Neural crest cell (in vitro differentiated cells): ENCODE data around the gene STOM. TPM values are rescaled to one million over a fixed set of nuclear protein-coding genes. Genes with fewer than 3 reads are reported as not detected.

Source experiments
- DNase-seq: peaks from one replicate; pipeline ENCODE4 v3.0.0; 2021; ENCODE audit warnings: low read depth, mixed read lengths, low spot score
- H3K27ac Mint-ChIP-seq: one replicate; pipeline ENCODE4 v1.8.0; 2021; ENCODE audit warnings: mild to moderate bottlenecking, mixed read lengths; ENCODE audit not compliant: unreplicated experiment
- H3K27me3 Mint-ChIP-seq: 2 replicates; pipeline ENCODE4 v1.8.0; 2021; ENCODE audit warnings: low read depth, mild to moderate bottlenecking, mixed read lengths
- H3K36me3 Mint-ChIP-seq: 2 replicates; pipeline ENCODE4 v1.8.0; 2021; ENCODE audit warnings: low read depth, mild to moderate bottlenecking, mixed read lengths
- H3K4me1 Mint-ChIP-seq: 2 replicates; pipeline ENCODE4 v1.8.0; 2021; ENCODE audit warnings: mixed read lengths
- H3K4me3 Mint-ChIP-seq: one replicate; pipeline ENCODE4 v1.8.0; 2021; ENCODE audit warnings: mild to moderate bottlenecking, mixed read lengths
- H3K9me3 Mint-ChIP-seq: 2 replicates; pipeline ENCODE4 v1.8.0; 2021; ENCODE audit warnings: mixed read lengths
- total RNA-seq: library from RNA; stranded (reverse); gene quantifications from 2 replicates; pipeline ENCODE4 v1.2.1, GENCODE V29; 2021
- TF ChIP-seq, protein P1 (sequence below): fragments of 200-600 bp; sonication (generic); conservative IDR thresholded peaks from 2 replicates; pipeline ENCODE4 v1.5.0; 2021; ENCODE audit warnings: antibody characterized with exemption, mild to moderate bottlenecking

STOM gene
- total RNA-seq, 1 donor from 2014 or later = 8.9 TPM

- no peak for DNase-seq
- Mint-ChIP-seq H3K4me1 (peaks cover 8% of the 10 kb centered on the region), H3K9me3 (no peaks in the 10 kb centered on the region), H3K27me3 (no peaks in the 10 kb centered on the region), H3K4me3 (no peak overlapping the region), H3K27ac (no peak overlapping the region), H3K36me3 (no peaks in the 10 kb centered on the region)
- TF ChIP-seq, protein P1, sequence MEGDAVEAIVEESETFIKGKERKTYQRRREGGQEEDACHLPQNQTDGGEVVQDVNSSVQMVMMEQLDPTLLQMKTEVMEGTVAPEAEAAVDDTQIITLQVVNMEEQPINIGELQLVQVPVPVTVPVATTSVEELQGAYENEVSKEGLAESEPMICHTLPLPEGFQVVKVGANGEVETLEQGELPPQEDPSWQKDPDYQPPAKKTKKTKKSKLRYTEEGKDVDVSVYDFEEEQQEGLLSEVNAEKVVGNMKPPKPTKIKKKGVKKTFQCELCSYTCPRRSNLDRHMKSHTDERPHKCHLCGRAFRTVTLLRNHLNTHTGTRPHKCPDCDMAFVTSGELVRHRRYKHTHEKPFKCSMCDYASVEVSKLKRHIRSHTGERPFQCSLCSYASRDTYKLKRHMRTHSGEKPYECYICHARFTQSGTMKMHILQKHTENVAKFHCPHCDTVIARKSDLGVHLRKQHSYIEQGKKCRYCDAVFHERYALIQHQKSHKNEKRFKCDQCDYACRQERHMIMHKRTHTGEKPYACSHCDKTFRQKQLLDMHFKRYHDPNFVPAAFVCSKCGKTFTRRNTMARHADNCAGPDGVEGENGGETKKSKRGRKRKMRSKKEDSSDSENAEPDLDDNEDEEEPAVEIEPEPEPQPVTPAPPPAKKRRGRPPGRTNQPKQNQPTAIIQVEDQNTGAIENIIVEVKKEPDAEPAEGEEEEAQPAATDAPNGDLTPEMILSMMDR = no peak
These were observed 19.0 kb downstream of the STOM start for GRCh38 chr9:121350993-121351561.

DNA sequence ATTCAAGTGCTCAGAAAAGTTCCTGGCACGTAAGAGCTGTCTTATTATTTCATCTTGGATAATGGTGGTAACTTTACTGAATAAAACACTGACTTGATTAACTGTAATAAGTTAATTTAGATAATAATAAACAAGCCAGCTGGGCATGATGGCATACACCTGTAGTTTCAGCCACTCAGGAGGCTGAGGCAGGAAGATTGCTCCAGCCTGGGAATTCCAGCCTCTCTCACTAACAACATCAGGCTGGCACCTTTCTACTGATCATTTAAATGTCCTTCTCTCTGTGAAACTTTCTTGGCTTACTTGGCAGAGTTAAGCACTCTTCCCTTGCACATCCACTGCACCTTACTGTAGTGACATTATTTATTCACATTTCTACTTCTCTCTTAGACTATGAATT is 20.0 kb downstream of the STOM start:
- no peak overlapping the region for H3K4me3 Mint-ChIP-seq
- no peaks in the 10 kb centered on the region for H3K36me3 Mint-ChIP-seq
- no peak for DNase-seq
- H3K9me3 Mint-ChIP-seq = no peaks in the 10 kb centered on the region
- no peaks in the 10 kb centered on the region for H3K27me3 Mint-ChIP-seq
- TF ChIP-seq, protein P1 = no peak
- no peak overlapping the region for H3K27ac Mint-ChIP-seq
- H3K4me1 Mint-ChIP-seq = peaks cover 8% of the 10 kb centered on the region

GRCh38 chr9:121349009-121349408 is 21.0 kb downstream of the STOM start:
- TF ChIP-seq, protein P1 = no peak
- Mint-ChIP-seq H3K27me3 (no peaks in the 10 kb centered on the region), H3K36me3 (no peaks in the 10 kb centered on the region), H3K4me3 (no peak overlapping the region), H3K9me3 (no peaks in the 10 kb centered on the region), H3K27ac (no peak overlapping the region), H3K4me1 (peaks cover 7% of the 10 kb centered on the region)
- DNase-seq = no peak

- no peak for DNase-seq
- Mint-ChIP-seq H3K9me3 (no peaks in the 10 kb centered on the region), H3K27me3 (no peaks in the 10 kb centered on the region), H3K36me3 (no peaks in the 10 kb centered on the region), H3K4me3 (no peak overlapping the region), H3K27ac (no peak overlapping the region), H3K4me1 (no peaks in the 10 kb centered on the region)
- TF ChIP-seq, protein P1 = no peak
These were observed 21.8 kb downstream of the STOM start for GRCh38 chr9:121348221-121348620.

DNA sequence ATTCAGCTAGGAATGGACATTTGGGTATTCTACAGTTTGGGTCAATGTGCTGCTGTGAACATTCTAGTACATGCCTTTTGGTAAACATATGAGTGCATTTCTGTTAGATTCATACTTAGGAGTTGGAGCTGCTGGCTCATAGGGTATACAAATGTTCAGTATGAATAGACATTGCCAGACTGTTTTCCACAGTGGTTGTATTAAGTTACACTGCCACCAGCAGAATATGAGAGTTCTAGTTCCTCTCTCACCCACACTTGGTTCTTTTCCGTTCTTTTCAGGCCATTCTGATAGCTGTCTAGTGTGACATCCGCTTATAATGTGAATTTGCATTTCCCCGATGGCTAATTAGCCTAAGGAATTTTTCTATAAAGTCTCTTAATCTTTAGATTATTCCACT is 25.0 kb downstream of the STOM start:
- Mint-ChIP-seq H3K36me3 (no peaks in the 10 kb centered on the region), H3K4me3 (no peak overlapping the region)

More for the DNA sequence above, 25.0 kb downstream of the STOM start:
- no peak overlapping the region for H3K27ac Mint-ChIP-seq
- no peaks in the 10 kb centered on the region for H3K9me3 Mint-ChIP-seq
- no peaks in the 10 kb centered on the region for H3K4me1 Mint-ChIP-seq
- no peaks in the 10 kb centered on the region for H3K27me3 Mint-ChIP-seq
- TF ChIP-seq, protein P1 = no peak
- no peak for DNase-seq
